ENCODE results near the gene SPCS3.

SPCS3 gene

DNA sequence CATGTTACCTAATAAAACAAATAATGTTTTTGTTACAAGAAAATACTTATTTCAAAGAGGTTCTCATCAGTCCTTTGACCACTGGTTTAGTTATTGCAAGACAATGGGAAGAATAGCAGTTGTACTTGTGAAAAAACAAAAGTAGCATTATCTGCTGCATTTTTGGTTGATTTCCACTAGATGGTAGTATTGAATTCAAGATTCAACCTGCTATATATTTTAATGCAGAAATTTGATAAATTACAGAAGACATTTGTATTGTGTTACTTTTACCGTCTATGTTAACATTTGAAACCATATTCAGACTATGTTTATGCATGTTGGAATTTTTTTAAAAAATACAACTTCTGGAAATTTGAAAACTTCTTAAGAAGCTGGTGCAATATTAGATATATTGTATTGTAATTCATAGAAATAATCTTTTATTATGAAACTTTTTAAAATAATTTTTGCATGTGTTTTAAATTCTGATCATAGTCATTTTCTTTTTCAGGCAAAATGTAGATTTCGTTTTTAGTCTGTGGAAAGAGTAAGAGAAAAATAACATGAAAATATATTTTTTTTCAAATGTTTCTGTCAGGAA is 56.4 kb downstream of the SPCS3 start:
- peak; percentile 19 for DNase-seq (ENCODE audit: low spot score)
- TF ChIP-seq, protein P1, sequence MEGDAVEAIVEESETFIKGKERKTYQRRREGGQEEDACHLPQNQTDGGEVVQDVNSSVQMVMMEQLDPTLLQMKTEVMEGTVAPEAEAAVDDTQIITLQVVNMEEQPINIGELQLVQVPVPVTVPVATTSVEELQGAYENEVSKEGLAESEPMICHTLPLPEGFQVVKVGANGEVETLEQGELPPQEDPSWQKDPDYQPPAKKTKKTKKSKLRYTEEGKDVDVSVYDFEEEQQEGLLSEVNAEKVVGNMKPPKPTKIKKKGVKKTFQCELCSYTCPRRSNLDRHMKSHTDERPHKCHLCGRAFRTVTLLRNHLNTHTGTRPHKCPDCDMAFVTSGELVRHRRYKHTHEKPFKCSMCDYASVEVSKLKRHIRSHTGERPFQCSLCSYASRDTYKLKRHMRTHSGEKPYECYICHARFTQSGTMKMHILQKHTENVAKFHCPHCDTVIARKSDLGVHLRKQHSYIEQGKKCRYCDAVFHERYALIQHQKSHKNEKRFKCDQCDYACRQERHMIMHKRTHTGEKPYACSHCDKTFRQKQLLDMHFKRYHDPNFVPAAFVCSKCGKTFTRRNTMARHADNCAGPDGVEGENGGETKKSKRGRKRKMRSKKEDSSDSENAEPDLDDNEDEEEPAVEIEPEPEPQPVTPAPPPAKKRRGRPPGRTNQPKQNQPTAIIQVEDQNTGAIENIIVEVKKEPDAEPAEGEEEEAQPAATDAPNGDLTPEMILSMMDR (IDR thresholded peaks at IDR 0.05; ENCODE audit: extremely low read depth, insufficient read depth, missing control alignments): peak; percentile 50
- in situ Hi-C loops (cut with MboI; ENCODE audit: low pct_unique_long_range_greater_than_20kb, low sequenced_read_pairs, unreplicated experiment): no loop called here

DNA sequence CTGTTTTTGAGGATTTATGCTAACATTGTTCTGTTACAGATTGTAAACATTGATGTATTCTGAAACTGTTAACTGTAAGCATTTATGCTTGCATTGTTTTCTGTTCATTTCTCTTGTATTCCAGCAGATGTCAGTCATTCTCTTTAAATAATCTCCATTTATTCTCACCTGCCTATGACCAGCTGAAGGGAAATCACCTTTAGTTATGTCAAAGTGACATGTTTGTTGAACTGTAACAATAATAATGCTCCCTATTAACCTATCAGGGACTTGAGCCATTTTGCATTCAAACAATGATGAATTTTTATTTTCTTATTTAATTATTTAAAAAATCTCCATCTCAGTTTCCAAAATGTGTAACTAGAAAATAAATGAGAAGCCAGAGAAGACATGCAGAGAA is 58.0 kb downstream of the SPCS3 start:
- DNase-seq (ENCODE audit: low spot score): peak; percentile 18
- in situ Hi-C loops (cut with MboI; ENCODE audit: low pct_unique_long_range_greater_than_20kb, low sequenced_read_pairs, unreplicated experiment): no loop called here
- TF ChIP-seq, protein P1 (IDR thresholded peaks at IDR 0.05; ENCODE audit: extremely low read depth, insufficient read depth, missing control alignments): peak; percentile 66

DNA sequence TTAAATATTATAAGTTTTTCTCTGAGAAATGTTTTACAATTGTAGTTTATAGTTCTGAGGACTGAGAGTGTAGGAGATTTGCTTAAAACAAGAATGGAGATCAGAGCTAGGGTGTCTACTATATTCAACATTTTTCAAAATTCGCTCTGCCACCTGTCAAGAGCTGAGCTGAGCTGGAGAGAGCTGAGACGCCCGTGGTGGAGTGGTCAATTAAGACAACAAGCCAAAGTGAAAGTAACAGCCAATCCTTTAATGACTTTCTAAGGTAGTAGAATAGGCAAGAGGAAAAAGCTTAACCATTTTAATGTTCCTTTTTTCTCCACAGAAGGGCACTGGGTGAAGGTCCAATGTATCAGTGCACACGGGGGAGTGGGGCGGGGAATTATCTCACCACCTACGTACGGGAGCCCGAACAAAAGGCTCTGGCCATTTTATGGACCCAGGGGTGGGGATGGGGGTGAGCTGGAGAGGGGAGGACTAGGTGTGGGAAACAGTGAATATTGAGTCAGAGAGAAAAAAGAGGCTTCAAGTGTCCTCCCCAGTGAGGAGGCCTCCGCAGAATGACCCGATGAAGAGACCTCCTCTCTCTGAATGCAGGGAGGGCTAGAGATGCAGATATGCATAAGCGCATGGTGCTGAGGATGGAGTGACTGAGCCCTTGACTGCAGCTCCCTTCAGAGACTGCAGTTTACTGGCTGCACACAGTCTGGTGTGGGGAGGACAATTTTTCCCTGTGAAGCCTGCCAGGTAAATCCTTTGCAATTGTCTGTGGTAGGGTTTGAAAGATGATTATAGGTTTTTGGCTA is 60.8 kb downstream of the SPCS3 start:
- in situ Hi-C loops (cut with MboI; ENCODE audit: low pct_unique_long_range_greater_than_20kb, low sequenced_read_pairs, unreplicated experiment): no loop called here
- TF ChIP-seq, protein P1 (IDR thresholded peaks at IDR 0.05; ENCODE audit: extremely low read depth, insufficient read depth, missing control alignments): no peak
- no peak for DNase-seq (ENCODE audit: low spot score)
